Stimulated activated CD4-positive, alpha-beta T cell treated with anti-CD3 and anti-CD28 coated beads, Interleukin-4, amount 100 ng/mL, for 24 hours (primary cell): ENCODE data around the gene ENTHD1.
A peak's percentile ranks its signal among the peaks of the same experiment; 100 is the strongest.

Experiments
- DNase-seq: peaks from one replicate; pipeline ENCODE4 v3.0.0-alpha.2; 2020

ENTHD1 gene

GRCh38 chr22:39893526-39893925 lies at the start of gene ENTHD1:
Gene ENTHD1 (minus strand): TSS chr22:39893760. CDS start chr22:39887748, 6,012 bp downstream.
- no peak for DNase-seq

- DNase-seq = peak; percentile 45
Observed at GRCh38 chr22:39943337-39943736, 49.8 kb upstream of the ENTHD1 start.

GRCh38 chr22:39942439-39943230 lies 49.1 kb upstream of the ENTHD1 start:
- no peak for DNase-seq

GRCh38 chr22:39941601-39942000 lies 48.0 kb upstream of the ENTHD1 start:
- DNase-seq = no peak

GRCh38 chr22:39940757-39941305 lies 47.3 kb upstream of the ENTHD1 start:
- no peak for DNase-seq

- DNase-seq = no peak
Observed at GRCh38 chr22:39939830-39940229, 46.3 kb upstream of the ENTHD1 start.

- DNase-seq = peak; percentile 71
Observed at GRCh38 chr22:39938509-39939111, 45.0 kb upstream of the ENTHD1 start.

GRCh38 chr22:39937906-39938305 lies 44.3 kb upstream of the ENTHD1 start:
- DNase-seq = no peak

GRCh38 chr22:39936523-39937145 lies 43.1 kb upstream of the ENTHD1 start:
- DNase-seq = no peak

GRCh38 chr22:39935612-39936011 lies 42.1 kb upstream of the ENTHD1 start:
- no peak for DNase-seq

GRCh38 chr22:39935116-39935515 lies 41.6 kb upstream of the ENTHD1 start:
- no peak for DNase-seq

GRCh38 chr22:39933741-39934140 lies 40.2 kb upstream of the ENTHD1 start:
- DNase-seq = no peak

- peak; percentile 65 for DNase-seq
Observed at GRCh38 chr22:39932918-39933649, 39.5 kb upstream of the ENTHD1 start.

GRCh38 chr22:39932166-39932565 lies 38.6 kb upstream of the ENTHD1 start:
- no peak for DNase-seq

- no peak for DNase-seq
Observed at GRCh38 chr22:39931251-39931650, 37.7 kb upstream of the ENTHD1 start.

- DNase-seq = no peak
Observed at GRCh38 chr22:39928536-39929520, 35.3 kb upstream of the ENTHD1 start.

GRCh38 chr22:39927544-39927943 lies 34.0 kb upstream of the ENTHD1 start:
- peak; percentile 35 for DNase-seq

- DNase-seq = no peak
Observed at GRCh38 chr22:39926753-39927152, 33.2 kb upstream of the ENTHD1 start.

- DNase-seq = no peak
Observed at GRCh38 chr22:39925909-39926679, 32.5 kb upstream of the ENTHD1 start.

- DNase-seq = no peak
Observed at GRCh38 chr22:39925273-39925672, 31.7 kb upstream of the ENTHD1 start.

GRCh38 chr22:39924286-39924685 lies 30.7 kb upstream of the ENTHD1 start:
- no peak for DNase-seq
